Stomach (tissue), 9 donors: ENCODE results near the gene PTPN22. TPM values are rescaled to one million over a fixed set of nuclear protein-coding genes. Genes with fewer than 3 reads are reported as not detected.

Source experiments
- DNase-seq, 2 donors: peaks; one replicate each; pipeline versions ENCODE4 v3.0.0 to v3.0.0-alpha.2; 2013 to 2019
- H3K27ac ChIP-seq, 5 donors: fragments of 200-600 bp in 4 of 5; sonication (generic) in 4 of 5; one replicate each; pipeline ENCODE4 v1.5.1; 2013 to 2019; ENCODE audit warnings: mild to moderate bottlenecking in 1 of 5, moderate library complexity in 1 of 5
- H3K27me3 ChIP-seq, 3 donors: fragments of 200-600 bp; sonication (generic); one replicate each; pipeline ENCODE4 v1.5.1; 2017 to 2019; ENCODE audit warnings: mixed run types in 1 of 3
- H3K36me3 ChIP-seq, 4 donors: fragments of 200-600 bp; sonication (generic); 1 replicate in 3 of 4; 2 replicates in 1 of 4; pipeline ENCODE4 v1.5.1; 2016 to 2019
- H3K4me1 ChIP-seq, 4 donors: fragments of 200-600 bp; sonication (generic); one replicate each; pipeline ENCODE4 v1.5.1; 2016 to 2019
- H3K4me3 ChIP-seq, 4 donors: fragments of 200-600 bp; sonication (generic) in 3 of 4; one replicate each; pipeline ENCODE4 v1.5.1; 2016 to 2019; ENCODE audit warnings: mild to moderate bottlenecking in 1 of 4
- H3K9me3 ChIP-seq, 4 donors: fragments of 200-600 bp; sonication (generic); one replicate each; pipeline ENCODE4 v1.5.1; 2016 to 2019
- CTCF ChIP-seq, 7 experiments: fragments of 450-650 bp in 4 of 7; fragments of 200-600 bp in 3 of 7; sonication (generic) in 3 of 7; IDR thresholded peaks; one replicate each; pipeline ENCODE4 v1.5.1; 2016 to 2019; ENCODE audit warnings: antibody characterized with exemption in 7 of 7, control low read depth in 2 of 7, mild to moderate bottlenecking in 1 of 7
- EP300 ChIP-seq: sonication (generic); formaldehyde crosslinking; IDR thresholded peaks from one replicate; pipeline ENCODE4 v1.6.1; 2017; ENCODE audit warnings: antibody characterized with exemption
- POLR2A ChIP-seq, 4 donors: fragments of 450-650 bp; IDR thresholded peaks; one replicate each; pipeline ENCODE4 v1.6.1; 2016; ENCODE audit warnings: antibody characterized with exemption in 4 of 4, control low read depth in 2 of 4, mild to moderate bottlenecking in 1 of 4, moderate library complexity in 1 of 4
- POLR2AphosphoS5 ChIP-seq, 3 donors: sonication (generic); formaldehyde crosslinking; IDR thresholded peaks; one replicate each; pipeline ENCODE4 v1.6.1; 2016; ENCODE audit warnings: antibody characterized with exemption in 3 of 3
- WGBS, 5 donors: extraction: QIAGEN DNeasy Blood & Tissue Kit in 3 of 5; methylation state at CpG; one replicate each; pipeline versions ENCODE4 v1.1.5 to v1.1.7; 2013 to 2018; 5-methylcytosine and 5-hydroxymethylcytosine counted together
- intact Hi-C: fragments of 100-400 bp; cut with DNase I; formaldehyde crosslinking; loops from one replicate; pipeline ENCODE4 v1.15.1; 2023; ENCODE audit warnings: low total_unique reads
- polyA plus RNA-seq, 3 donors: library from polyadenylated mRNA; stranded (reverse); fragments of 200-250 nt; gene quantifications; one replicate each; pipeline ENCODE4 v1.2.3, GENCODE V29; 2013
- total RNA-seq, 5 donors: library from RNA; depleted of rRNA; stranded (reverse); fragments of >200 nt; gene quantifications; one replicate each; pipeline versions ENCODE4 v1.1.0 to v1.2.3, GENCODE V29; 2014 to 2016
- donor health status: healthy with polysubstance abuse.
- donor health status: Bipolar disorder and iron deficiency.
- donor health status: healthy.

Gene PTPN22
- total and polyA plus RNA-seq, 8 donors, result 0.93 to 8.5 (median 2.1) TPM; not detected in 1

GRCh38 chr1:113805256-113805531, 66.3 kb downstream of the PTPN22 start:
- no peak for TF ChIP-seq EP300
- no peak for TF ChIP-seq CTCF (IDR thresholded peaks at IDR 0.05)
- no peak for TF ChIP-seq POLR2AphosphoS5 (IDR thresholded peaks at IDR 0.05)
- TF ChIP-seq POLR2A (IDR thresholded peaks at IDR 0.05), result no peak
- Histone ChIP-seq H3K9me3 (no peaks in the 10 kb centered on the region), H3K4me3 (no peak overlapping the region), H3K27ac (peak overlapping the region in 1 of 5 donors; percentile 17), H3K27me3 (no peaks in the 10 kb centered on the region), H3K4me1 (peaks cover 43 to 93% (median 68%) of the 10 kb centered on the region in 4 donors), H3K36me3 (peaks cover 0 to 3% (median 0%) of the 10 kb centered on the region in 4 donors)
- intact Hi-C loops, result no loop called here
- WGBS, 5 donors, result 94 to 99% (median 96%) methylated on average over 6 of the region's 6 CpGs
- no peak for DNase-seq

DNA sequence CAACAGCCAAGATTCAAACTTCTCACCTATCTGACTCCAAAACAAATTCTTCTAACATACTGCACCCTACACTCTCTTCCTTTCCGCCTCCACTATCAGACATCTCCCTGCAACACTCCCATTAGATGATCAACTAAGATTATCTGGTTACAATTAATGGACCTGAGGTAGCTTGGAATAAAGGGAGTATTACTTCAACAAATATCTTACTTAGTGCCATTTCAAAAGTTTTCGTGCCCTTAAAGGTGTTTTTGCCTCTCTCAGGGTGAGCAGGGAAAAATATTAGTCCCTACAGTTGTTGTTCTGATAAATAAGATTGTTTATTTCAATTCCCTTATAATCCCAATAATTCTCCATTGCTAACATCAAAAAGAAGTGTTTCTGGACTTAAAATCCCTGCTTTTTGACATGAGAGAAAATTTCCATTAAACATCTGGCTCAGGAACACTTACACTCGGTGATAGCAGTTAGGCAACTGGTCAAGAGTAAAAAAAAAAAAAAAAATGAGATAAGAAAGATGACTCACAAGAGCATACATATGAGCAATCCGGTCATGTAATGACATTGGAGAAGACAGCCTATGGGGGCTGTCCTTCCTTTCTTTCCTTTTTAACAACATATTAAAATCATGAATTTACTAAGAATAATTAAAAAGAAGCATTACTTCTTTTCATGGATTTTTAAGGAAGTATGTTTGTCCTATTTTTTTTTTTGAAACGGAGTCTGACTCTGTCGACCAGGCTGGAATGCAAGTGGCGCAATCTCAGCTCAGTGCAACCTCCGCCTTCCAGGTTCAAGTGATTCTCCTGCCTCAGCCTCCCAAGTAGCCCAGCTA, 66.9 kb downstream of the PTPN22 start:
- 62 to 71% (median 65%) methylated on average over 8 of the region's 8 CpGs for WGBS, 5 donors
- Histone ChIP-seq H3K4me3 (no peak overlapping the region), H3K27ac (peak overlapping the region in 2 of 5 donors; percentile 17 to 33), H3K4me1 (peaks cover 39 to 93% (median 65%) of the 10 kb centered on the region in 4 donors), H3K9me3 (no peaks in the 10 kb centered on the region), H3K36me3 (peaks cover 0 to 3% (median 0%) of the 10 kb centered on the region in 4 donors), H3K27me3 (no peaks in the 10 kb centered on the region)
- DNase-seq, result peak in 1 of 2 donors; percentile 53
- intact Hi-C loops, result no loop called here
- no peak for TF ChIP-seq EP300
- no peak for TF ChIP-seq POLR2A (IDR thresholded peaks at IDR 0.05)
- TF ChIP-seq POLR2AphosphoS5 (IDR thresholded peaks at IDR 0.05), result no peak
- no peak for TF ChIP-seq CTCF (IDR thresholded peaks at IDR 0.05)

DNA sequence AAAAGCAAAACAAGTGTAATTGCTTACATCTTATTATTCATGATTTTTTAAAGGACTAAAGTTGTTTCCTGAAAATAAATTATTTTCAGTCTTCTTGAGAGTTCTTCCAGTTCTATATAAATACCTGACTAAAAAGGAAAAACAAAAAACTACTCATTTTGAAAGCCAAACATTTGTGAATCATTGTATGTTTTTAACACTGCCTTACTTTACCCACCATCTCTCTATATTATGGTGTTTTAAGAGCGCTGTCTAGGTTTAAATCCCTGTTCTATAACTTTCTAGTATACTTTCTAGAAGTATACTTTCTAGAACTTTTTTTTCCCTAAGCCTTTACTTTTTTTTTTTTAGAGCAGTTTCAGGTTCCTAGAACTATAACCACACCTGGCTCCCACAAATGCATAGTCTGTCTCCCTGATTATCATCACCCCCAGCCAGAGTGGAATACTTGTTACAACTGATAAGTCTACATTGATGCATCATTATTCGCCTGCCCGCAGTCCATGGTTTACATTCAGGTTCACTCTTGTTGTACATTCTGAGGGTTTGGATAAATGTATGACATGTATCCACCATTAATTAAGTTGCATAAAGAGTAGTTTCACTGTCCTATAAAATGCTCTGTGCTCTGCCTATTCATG, 69.0 kb downstream of the PTPN22 start:
- TF ChIP-seq POLR2A (IDR thresholded peaks at IDR 0.05), result no peak
- TF ChIP-seq POLR2AphosphoS5 (IDR thresholded peaks at IDR 0.05), result no peak
- no peak for TF ChIP-seq EP300
- TF ChIP-seq CTCF (IDR thresholded peaks at IDR 0.05), result no peak
- intact Hi-C loops, result no loop called here
- Histone ChIP-seq H3K4me3 (no peak overlapping the region), H3K27ac (no peak overlapping the region), H3K36me3 (peaks cover 3 to 8% (median 4%) of the 10 kb centered on the region in 4 donors), H3K9me3 (no peaks in the 10 kb centered on the region), H3K4me1 (peaks cover 28 to 87% (median 56%) of the 10 kb centered on the region in 4 donors), H3K27me3 (no peaks in the 10 kb centered on the region)
- DNase-seq, result no peak
- WGBS, 5 donors, result 88 to 98% (median 94%) methylated on average over 3 of the region's 3 CpGs

- Histone ChIP-seq H3K4me3 (no peak overlapping the region), H3K9me3 (no peaks in the 10 kb centered on the region), H3K4me1 (peaks cover 23 to 73% (median 47%) of the 10 kb centered on the region in 4 donors), H3K27ac (no peak overlapping the region), H3K36me3 (peaks cover 10 to 24% (median 21%) of the 10 kb centered on the region in 4 donors), H3K27me3 (no peaks in the 10 kb centered on the region)
- WGBS, 5 donors, result 74 to 85% (median 80%) methylated on average over 3 of the region's 3 CpGs
- DNase-seq, result no peak
- no peak for TF ChIP-seq POLR2AphosphoS5 (IDR thresholded peaks at IDR 0.05)
- intact Hi-C loops, result no loop called here
Measured at GRCh38 chr1:113800487-113800886, 71.0 kb downstream of the PTPN22 start.
